GM18519 (cell line): Measurements from ENCODE around the gene ZNF740.
"Not testable (repeated sequence)": the region's sequence is repeated elsewhere in the genome, so short reads cannot be mapped to it uniquely, and the experiment has no call there.

Experiments
- ATAC-seq: cut with Tn5 transposase; IDR thresholded peaks from one replicate; pipeline ENCODE4 v1.9.1; 2021; ENCODE audit warnings: mild to moderate bottlenecking, moderate library complexity; ENCODE audit not compliant: unreplicated experiment, low FRiP score

ZNF740 gene

GRCh38 chr12:53172352-53172751 lies 8.2 kb upstream of the ZNF740 start:
- no peak for ATAC-seq

- ATAC-seq = no peak
These were observed 7.3 kb upstream of the ZNF740 start for GRCh38 chr12:53173085-53173715.

- no peak for ATAC-seq
These were observed 5.5 kb upstream of the ZNF740 start for GRCh38 chr12:53174881-53175491.

- ATAC-seq = no peak
These were observed 3.8 kb upstream of the ZNF740 start for GRCh38 chr12:53176750-53177149.

- not testable (repeated sequence) for ATAC-seq
These were observed 3.1 kb upstream of the ZNF740 start for GRCh38 chr12:53177447-53177846.

- not testable (repeated sequence) for ATAC-seq
These were observed 1.7 kb upstream of the ZNF740 start for GRCh38 chr12:53178803-53179202.

GRCh38 chr12:53179687-53180219 lies 769 bp upstream of the ZNF740 start:
- ATAC-seq = no peak

- ATAC-seq = peak; percentile 33
These were observed 566 bp downstream of the ZNF740 start for GRCh38 chr12:53180931-53181645.

GRCh38 chr12:53181935-53182334 lies 1.4 kb downstream of the ZNF740 start:
- ATAC-seq = no peak

GRCh38 chr12:53182903-53183302 lies 2.4 kb downstream of the ZNF740 start:
- no peak for ATAC-seq

GRCh38 chr12:53184828-53185227 lies 4.3 kb downstream of the ZNF740 start:
- no peak for ATAC-seq

- ATAC-seq = no peak
These were observed 5.1 kb downstream of the ZNF740 start for GRCh38 chr12:53185582-53186153.

- ATAC-seq = no peak
These were observed 6.2 kb downstream of the ZNF740 start for GRCh38 chr12:53186745-53187144.

GRCh38 chr12:53187145-53187899 lies 6.8 kb downstream of the ZNF740 start:
- ATAC-seq = no peak

GRCh38 chr12:53190108-53190729 lies 9.7 kb downstream of the ZNF740 start:
- ATAC-seq = no peak

GRCh38 chr12:53191096-53191884 lies 10.8 kb downstream of the ZNF740 start:
- ATAC-seq = no peak

- ATAC-seq = no peak
These were observed 11.5 kb downstream of the ZNF740 start for GRCh38 chr12:53191885-53192530.

- no peak for ATAC-seq
These were observed 12.1 kb downstream of the ZNF740 start for GRCh38 chr12:53192531-53193021.

- no peak for ATAC-seq
These were observed 12.5 kb downstream of the ZNF740 start for GRCh38 chr12:53193040-53193439.
